Measurements from ENCODE around the gene COL6A3. TPM values are rescaled to one million over a fixed set of nuclear protein-coding genes. Genes with fewer than 3 reads are reported as not detected.

Gene COL6A3
- total and polyA plus RNA-seq, 2 donors (not counting 1 experiment from before 2014, with no cell fraction given), result 0.01 to 0.10 TPM

GRCh38 chr2:237450583-237450982 is 36.6 kb upstream of the COL6A3 start:
- Histone ChIP-seq H3K27ac (ENCODE audit: low read length in 2 of 2) (no peak overlapping the region), H3K9me3 (ENCODE audit: control extremely low read depth in 1 of 3, control insufficient read depth in 2 of 3, insufficient read depth in 1 of 3, low read length in 2 of 3) (no peaks in the 10 kb centered on the region), H3K4me3 (ENCODE audit: control extremely low read depth in 1 of 5, extremely low read depth in 1 of 5, insufficient read depth in 1 of 5, low read depth in 2 of 5, low read length in 4 of 5) (no peak overlapping the region), H3K36me3 (replicated peaks in 1 of 2; ENCODE audit: control extremely low read depth in 1 of 2, control insufficient read depth in 1 of 2, extremely low read depth in 1 of 2, insufficient read depth in 2 of 2, low read length in 1 of 2) (no peaks in the 10 kb centered on the region), H3K4me2 (replicated peaks; ENCODE audit: low read depth, low read length, poor library complexity, severe bottlenecking) (no peak overlapping the region), H3K9ac (ENCODE audit: low read length) (no peak overlapping the region), H3K79me2 (ENCODE audit: control insufficient read depth, insufficient read depth, low read length) (no peaks in the 10 kb centered on the region), H4K20me1 (ENCODE audit: control insufficient read depth, insufficient read depth, low read length, poor library complexity, severe bottlenecking) (no peaks in the 10 kb centered on the region), H2AFZ (ENCODE audit: insufficient read depth, low read depth, low read length, poor library complexity, severe bottlenecking) (no peak overlapping the region), H3K27me3 (replicated peaks in 1 of 4; ENCODE audit: control extremely low read depth in 1 of 4, control insufficient read depth in 3 of 4, insufficient read depth in 4 of 4, low read length in 3 of 4) (no peaks in the 10 kb centered on the region), H3K4me1 (ENCODE audit: control insufficient read depth in 2 of 2, insufficient read depth in 2 of 2, low read length in 2 of 2) (no peaks in the 10 kb centered on the region)
- ChIA-PET POLR2A (no interaction called here), CTCF (no interaction called here)
- Mint-ChIP-seq H3K27ac (no peak overlapping the region), H3K27me3 (peaks cover 12% of the 10 kb centered on the region), H3K4me1 (peaks cover 1% of the 10 kb centered on the region), H3K9me3 (ENCODE audit: insufficient read depth) (no peaks in the 10 kb centered on the region), H3K4me3 (no peak overlapping the region)
- TF ChIP-seq EZH2 (IDR thresholded peaks at IDR 0.05; ENCODE audit: borderline replicate concordance, insufficient read depth, low read depth, low read length, poor library complexity, severe bottlenecking), result no peak
- TF ChIP-seq CTCF (IDR thresholded peaks at IDR 0.05), result no peak
- 96% methylated on average over 11 of the region's 13 CpGs for WGBS (ENCODE audit: insufficient coverage)
- intact Hi-C loops (cut with micrococcal nuclease), result no loop called here
- DNase-seq, result no peak
- ATAC-seq (ENCODE audit: low read depth), result no peak

DNA sequence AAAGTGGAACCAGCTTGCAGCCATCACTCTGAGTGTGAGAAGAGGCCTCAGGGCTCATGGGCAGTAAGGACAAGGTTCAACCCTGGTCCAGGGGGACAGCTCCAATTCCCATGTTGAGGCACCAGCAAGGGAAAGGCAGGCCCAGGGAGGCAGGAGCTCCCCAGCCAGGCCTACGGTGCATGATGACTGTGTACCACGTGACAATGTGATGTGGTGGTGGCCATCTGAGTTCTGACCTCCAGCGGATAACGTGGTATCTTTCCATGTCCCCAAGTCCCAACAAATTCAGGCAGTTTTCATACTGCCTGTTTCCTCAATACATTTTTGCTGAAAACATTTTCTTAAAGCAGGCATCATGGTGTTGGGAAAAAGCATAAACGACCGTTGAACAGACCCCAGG is 36.1 kb upstream of the COL6A3 start:
- Histone ChIP-seq H3K27ac (ENCODE audit: low read length in 2 of 2) (no peak overlapping the region), H3K4me2 (replicated peaks; ENCODE audit: low read depth, low read length, poor library complexity, severe bottlenecking) (no peak overlapping the region), H3K9ac (ENCODE audit: low read length) (no peak overlapping the region), H2AFZ (ENCODE audit: insufficient read depth, low read depth, low read length, poor library complexity, severe bottlenecking) (no peak overlapping the region), H3K4me3 (ENCODE audit: control extremely low read depth in 1 of 5, extremely low read depth in 1 of 5, insufficient read depth in 1 of 5, low read depth in 2 of 5, low read length in 4 of 5) (no peak overlapping the region), H4K20me1 (ENCODE audit: control insufficient read depth, insufficient read depth, low read length, poor library complexity, severe bottlenecking) (no peaks in the 10 kb centered on the region), H3K79me2 (ENCODE audit: control insufficient read depth, insufficient read depth, low read length) (no peaks in the 10 kb centered on the region), H3K9me3 (ENCODE audit: control extremely low read depth in 1 of 3, control insufficient read depth in 2 of 3, insufficient read depth in 1 of 3, low read length in 2 of 3) (no peaks in the 10 kb centered on the region), H3K27me3 (replicated peaks in 1 of 4; ENCODE audit: control extremely low read depth in 1 of 4, control insufficient read depth in 3 of 4, insufficient read depth in 4 of 4, low read length in 3 of 4) (no peaks in the 10 kb centered on the region), H3K36me3 (replicated peaks in 1 of 2; ENCODE audit: control extremely low read depth in 1 of 2, control insufficient read depth in 1 of 2, extremely low read depth in 1 of 2, insufficient read depth in 2 of 2, low read length in 1 of 2) (no peaks in the 10 kb centered on the region), H3K4me1 (ENCODE audit: control insufficient read depth in 2 of 2, insufficient read depth in 2 of 2, low read length in 2 of 2) (no peaks in the 10 kb centered on the region)
- ChIA-PET CTCF (no interaction called here), POLR2A (no interaction called here)
- ATAC-seq (ENCODE audit: low read depth), result no peak
- no peak for TF ChIP-seq EZH2 (IDR thresholded peaks at IDR 0.05; ENCODE audit: borderline replicate concordance, insufficient read depth, low read depth, low read length, poor library complexity, severe bottlenecking)
- no peak for TF ChIP-seq CTCF (IDR thresholded peaks at IDR 0.05)
- no peak for DNase-seq
- H3K9me3 Mint-ChIP-seq (ENCODE audit: insufficient read depth), result no peaks in the 10 kb centered on the region
- peaks cover 12% of the 10 kb centered on the region for H3K27me3 Mint-ChIP-seq
- H3K4me3 Mint-ChIP-seq, result no peak overlapping the region
- H3K27ac Mint-ChIP-seq, result no peak overlapping the region
- intact Hi-C loops (cut with micrococcal nuclease), result no loop called here
- H3K4me1 Mint-ChIP-seq, result no peaks in the 10 kb centered on the region
- WGBS (ENCODE audit: insufficient coverage), result 100% methylated on average over 4 of the region's 6 CpGs
